ENCODE data around the gene BTBD19.
"Not testable (repeated sequence)": the region's sequence is repeated elsewhere in the genome, so short reads cannot be mapped to it uniquely, and the experiment has no call there.

BTBD19 gene

GRCh38 chr1:44807364-44808062 is 810 bp upstream of the BTBD19 start:
- peak overlapping the region; percentile 97 for H3K27ac ChIP-seq
- peak; percentile 91 for DNase-seq (ENCODE audit: low read depth, low spot score)

DNA sequence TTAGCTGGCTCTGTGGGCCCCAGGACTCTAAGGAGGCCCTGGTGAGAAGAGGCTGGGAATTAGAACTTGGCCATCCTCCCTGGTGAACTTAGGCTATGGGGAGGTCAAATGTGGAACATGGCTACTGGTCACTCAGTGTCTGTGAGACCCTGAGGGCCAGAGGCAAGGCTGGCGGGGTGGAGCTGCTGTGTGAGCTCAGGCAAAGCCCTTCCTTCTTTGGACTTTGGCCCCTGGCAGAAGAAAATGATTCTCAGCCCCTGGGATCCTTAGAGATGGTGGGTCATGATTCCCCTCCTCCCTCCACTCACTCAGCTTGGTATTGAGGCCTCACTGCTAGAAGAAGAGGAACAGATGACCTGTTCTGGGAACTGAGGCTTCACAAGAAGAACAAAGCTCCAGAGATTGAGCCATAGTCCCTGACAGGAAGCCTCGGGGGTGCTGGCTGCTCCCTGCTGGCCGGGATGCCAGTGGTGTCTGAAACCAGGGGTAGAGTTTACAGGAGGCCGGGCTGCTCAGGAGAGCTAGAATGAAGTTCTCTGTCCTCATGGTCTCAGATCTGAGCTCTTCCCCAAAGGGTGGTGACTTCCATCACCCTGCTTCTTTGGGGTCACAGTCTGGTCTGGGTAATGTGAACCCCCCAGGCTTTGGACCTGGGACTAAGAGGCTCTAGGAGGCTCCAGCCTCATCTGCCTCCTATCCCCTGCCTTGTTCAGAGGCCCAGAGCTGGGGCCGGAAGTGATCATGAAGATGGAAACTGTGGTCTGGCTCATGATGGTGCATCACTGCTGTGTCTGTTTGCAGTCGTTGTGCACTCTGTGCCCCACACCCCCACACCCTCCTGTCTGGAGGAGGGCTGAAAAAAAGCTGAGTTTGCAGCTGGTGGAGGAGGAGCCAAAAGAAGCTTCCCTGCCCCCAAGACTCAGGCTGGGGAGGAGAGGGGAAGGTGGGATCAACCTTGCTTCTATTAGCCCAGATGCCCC is 905 bp downstream of the BTBD19 start:
- peak overlapping the region; percentile 97 for H3K27ac ChIP-seq
- no peak for DNase-seq (ENCODE audit: low read depth, low spot score)

DNA sequence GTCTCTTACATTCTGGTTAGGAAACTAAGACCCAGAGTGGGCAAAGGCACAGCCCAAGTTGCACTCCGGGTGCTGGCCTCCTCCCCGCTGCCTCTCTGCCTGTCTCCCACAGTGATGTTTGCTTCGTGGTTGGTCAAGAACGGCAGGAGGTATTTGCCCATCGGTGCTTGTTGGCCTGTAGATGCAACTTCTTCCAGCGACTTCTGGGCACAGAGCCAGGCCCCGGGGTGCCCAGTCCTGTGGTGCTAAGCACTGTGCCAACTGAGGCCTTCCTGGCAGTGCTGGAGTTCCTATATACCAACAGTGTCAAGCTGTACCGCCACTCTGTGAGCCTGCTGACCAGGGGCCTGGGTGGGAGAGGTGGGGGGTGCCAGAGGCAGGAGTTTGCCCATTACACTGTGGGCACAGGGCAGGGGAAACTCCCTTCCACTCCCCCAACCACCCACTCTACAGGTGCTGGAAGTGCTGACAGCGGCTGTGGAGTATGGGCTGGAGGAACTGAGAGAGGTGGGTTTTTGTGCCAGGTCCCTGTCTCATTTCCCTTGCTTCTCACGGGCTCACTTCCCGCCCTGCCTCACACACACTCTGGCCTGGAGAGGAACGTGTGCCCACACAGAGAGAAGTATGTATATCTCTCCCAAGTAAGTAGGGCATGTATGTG is 1.9 kb downstream of the BTBD19 start:
- H3K27ac ChIP-seq = peak overlapping the region; percentile 97
- no peak for DNase-seq (ENCODE audit: low read depth, low spot score)

DNA sequence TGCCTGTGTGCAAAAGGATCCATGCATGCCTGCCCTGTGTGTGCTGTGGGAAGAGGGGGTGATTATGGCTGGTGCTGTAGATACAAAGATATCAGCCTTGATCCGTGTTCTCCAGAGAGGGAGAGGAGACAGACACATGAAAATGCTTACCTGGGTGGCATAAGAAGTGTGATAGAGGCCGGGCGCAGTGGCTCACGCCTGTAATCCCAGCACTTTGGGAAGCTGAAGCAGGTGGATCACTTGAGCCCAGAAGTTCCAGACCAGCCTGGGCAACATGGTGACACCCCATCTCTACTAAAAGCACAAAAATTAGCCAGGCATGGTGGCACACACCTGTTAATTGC is 2.4 kb downstream of the BTBD19 start:
- not testable (repeated sequence) for DNase-seq (ENCODE audit: low read depth, low spot score)
- H3K27ac ChIP-seq = peak overlapping the region; percentile 97

DNA sequence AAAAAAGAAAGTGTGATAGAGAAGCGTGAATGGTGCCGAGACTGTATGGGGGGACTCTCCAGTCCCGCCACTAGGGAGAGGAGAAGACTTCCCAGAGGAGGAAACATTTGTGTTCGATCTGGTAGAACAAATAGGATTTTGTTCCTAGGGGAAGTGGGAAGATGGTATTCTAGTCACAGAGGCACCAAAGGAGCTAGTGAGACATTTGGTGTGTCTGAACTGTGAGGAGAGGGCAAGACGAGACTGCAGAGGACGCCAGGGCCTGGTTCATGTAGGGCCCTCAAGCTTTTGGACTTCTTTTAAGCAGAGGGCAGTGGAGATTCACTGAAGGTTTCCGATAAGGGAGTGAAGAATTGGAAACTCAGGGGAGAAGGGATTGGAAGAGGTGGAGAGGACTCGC is 2.9 kb downstream of the BTBD19 start:
- no peak for DNase-seq (ENCODE audit: low read depth, low spot score)
- H3K27ac ChIP-seq = peak overlapping the region; percentile 97

- peak overlapping the region; percentile 62 for H3K27ac ChIP-seq
- no peak for DNase-seq (ENCODE audit: low read depth, low spot score)
Measured at GRCh38 chr1:44812822-44813543, 4.7 kb downstream of the BTBD19 start.

- not testable (repeated sequence) for DNase-seq (ENCODE audit: low read depth, low spot score)
- peak overlapping the region; percentile 62 for H3K27ac ChIP-seq
Measured at GRCh38 chr1:44815926-44816325, 7.6 kb downstream of the BTBD19 start.

GRCh38 chr1:44817307-44817706 is 9.0 kb downstream of the BTBD19 start:
- peak; percentile 43 for DNase-seq (ENCODE audit: low read depth, low spot score)
- peak overlapping the region; percentile 11 for H3K27ac ChIP-seq

DNA sequence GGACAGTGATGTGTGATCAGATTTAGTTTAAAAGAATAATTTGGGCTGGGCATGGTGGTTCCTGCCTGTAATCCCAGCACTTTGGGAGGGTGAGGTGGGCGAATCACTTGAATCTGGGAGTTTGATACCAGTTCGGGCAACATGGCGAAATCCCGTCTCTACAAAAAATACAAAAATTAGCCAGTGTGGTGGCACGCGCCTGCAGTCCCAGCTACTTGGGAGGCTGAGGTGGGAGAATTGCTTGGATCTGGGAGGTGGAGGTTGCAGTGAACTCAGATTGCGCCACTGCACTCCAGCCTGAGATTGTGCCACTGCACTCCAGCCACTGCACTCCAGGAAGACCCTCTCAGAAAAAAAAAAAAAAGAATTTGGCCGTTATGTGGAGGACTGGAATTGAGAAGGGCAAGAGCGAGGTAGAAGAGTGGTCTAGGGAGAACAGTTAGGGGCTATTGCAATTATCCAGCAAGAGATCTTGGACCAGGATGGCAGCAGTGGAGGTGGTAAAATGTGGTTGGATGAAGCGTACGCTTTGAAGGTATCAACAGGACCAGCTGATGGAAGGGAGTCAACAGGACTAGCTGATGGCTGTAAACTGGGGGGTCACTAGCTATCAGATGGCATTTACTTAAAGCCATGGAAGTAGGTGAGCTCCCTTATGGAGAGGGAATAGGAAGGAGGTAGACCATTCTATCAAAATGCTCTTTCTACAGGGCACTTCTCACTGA is 9.6 kb downstream of the BTBD19 start:
- DNase-seq (ENCODE audit: low read depth, low spot score) = no peak
- peak overlapping the region; percentile 79 for H3K27ac ChIP-seq

DNA sequence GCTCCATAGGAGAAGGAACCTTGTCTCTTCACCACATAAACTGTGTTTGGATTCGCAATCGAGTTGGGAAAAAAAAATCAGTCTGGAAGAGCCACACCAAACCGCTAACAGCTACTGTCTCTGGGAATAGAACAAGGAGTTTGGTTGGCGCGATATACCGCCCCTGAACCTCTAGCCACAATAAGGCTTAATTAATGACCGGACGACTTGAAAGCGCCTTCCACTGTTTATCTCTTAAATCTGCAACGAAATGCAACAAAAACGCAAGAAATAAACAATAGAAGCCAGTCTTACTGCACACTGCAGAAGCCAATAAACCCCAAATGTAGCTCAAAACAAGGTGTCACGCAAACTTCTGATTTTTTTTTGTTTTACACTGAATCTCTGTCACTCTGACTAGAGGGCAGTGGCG is 10.9 kb downstream of the BTBD19 start:
- H3K27ac ChIP-seq = peak overlapping the region; percentile 79
- DNase-seq (ENCODE audit: low read depth, low spot score) = no peak

DNA sequence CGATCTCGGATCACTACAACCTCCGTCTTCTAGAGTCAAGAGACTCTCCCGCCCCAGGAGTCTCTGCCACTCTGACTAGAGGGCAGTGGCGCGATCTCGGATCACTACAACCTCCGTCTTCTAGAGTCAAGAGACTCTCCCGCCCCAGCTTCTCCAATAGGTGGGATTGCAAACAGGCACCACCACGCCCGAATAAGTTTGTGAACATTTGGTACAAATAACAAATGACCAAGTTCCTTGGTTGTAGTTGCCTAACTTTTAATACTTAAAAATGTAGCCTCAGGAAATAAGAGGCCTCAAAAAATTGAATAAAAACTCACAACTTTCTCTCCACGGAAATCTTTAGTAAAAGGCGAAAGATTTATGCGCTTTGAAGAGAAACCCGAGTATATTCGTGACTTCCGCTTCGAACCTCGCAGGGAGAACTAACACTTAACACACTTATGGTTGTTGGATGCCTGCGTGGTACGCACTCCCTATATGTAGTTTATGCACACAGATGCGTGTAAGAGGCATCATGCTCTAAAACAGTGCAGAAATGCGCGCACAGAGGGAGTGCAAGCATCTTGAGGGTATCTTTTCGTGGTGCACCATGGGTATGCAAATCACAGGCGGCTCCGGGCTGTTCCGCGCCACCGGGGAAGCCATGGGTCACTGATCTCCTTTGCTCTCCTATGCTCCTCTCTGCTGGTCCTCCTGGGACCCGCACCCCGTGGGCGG is 11.4 kb downstream of the BTBD19 start:
- peak overlapping the region; percentile 79 for H3K27ac ChIP-seq
- DNase-seq (ENCODE audit: low read depth, low spot score) = peak; percentile 88

GRCh38 chr1:44820328-44821239 is 12.3 kb downstream of the BTBD19 start:
- peak overlapping the region; percentile 79 for H3K27ac ChIP-seq
- no peak for DNase-seq (ENCODE audit: low read depth, low spot score)

- DNase-seq (ENCODE audit: low read depth, low spot score) = no peak
- no peak overlapping the region for H3K27ac ChIP-seq
Measured at GRCh38 chr1:44821240-44821715, 13.0 kb downstream of the BTBD19 start.

GRCh38 chr1:44822131-44822701 is 13.9 kb downstream of the BTBD19 start:
- no peak for DNase-seq (ENCODE audit: low read depth, low spot score)
- H3K27ac ChIP-seq = no peak overlapping the region

DNA sequence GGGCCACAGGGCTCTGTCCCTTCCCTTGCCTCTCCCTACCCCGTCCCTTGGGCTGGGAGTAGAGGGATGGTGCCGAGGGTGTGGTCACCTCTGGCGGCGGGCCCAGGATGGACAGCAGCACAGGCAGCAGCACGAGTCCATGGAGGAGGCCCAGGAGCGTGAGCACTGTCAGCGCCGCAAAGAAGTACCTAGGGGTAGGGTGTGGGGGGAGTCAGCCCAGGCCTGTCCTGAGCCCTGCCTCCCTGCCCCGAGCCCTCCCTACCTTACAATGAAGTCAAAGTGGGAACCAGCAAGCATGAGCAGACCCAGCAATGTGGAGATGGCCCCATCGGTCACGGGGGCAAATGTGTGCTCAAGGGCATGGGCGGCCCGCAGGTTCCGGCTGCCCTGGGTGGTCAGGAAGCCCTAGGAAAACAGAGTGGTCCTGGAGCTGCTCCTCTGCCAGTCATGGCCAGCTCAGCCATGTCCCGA is 14.7 kb downstream of the BTBD19 start:
- H3K27ac ChIP-seq = no peak overlapping the region
- DNase-seq (ENCODE audit: low read depth, low spot score) = no peak

DNA sequence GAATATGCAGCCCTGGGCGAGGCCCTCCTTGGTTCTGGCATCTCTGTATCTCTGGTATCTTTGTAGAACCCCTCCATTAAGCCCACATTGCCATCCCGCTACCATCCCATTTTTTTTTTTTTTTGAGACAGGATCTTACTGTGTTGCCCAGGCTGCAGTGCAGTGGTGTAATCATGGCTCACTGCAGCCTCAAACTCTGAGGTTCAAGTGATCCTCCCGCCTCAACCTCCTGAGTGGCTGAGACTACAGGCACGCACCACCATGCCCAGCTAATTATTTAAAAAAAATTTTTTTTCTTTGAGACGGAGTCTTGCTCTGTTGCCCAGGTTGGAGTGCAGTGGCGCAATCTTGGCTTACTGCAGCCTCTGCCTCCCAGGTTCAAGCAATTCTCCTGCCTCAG is 16.1 kb downstream of the BTBD19 start:
- DNase-seq (ENCODE audit: low read depth, low spot score); H3K27ac ChIP-seq: not testable (repeated sequence)

All from epithelial cell of prostate (primary cell).